Loucy (cell line): ENCODE data around the gene USP2.
"Not testable (repeated sequence)": the region's sequence is repeated elsewhere in the genome, so short reads cannot be mapped to it uniquely, and the experiment has no call there.

Source experiments
- H2AFZ ChIP-seq: fragments of 200-600 bp; sonication (generic); 2 replicates; pipeline ENCODE4 v1.6.0; 2016; ENCODE audit warnings: antibody characterized with exemption, mild to moderate bottlenecking, low read length, moderate library complexity
- H3F3A ChIP-seq: fragments of 200-600 bp; 2 replicates; pipeline ENCODE4 v1.6.0; 2016; ENCODE audit warnings: antibody characterized with exemption, low read depth, mild to moderate bottlenecking
- H3K27me3 ChIP-seq: fragments of 200-600 bp; sonication (generic); 2 replicates; pipeline ENCODE4 v1.6.1; 2014; ENCODE audit warnings: low read length, mild to moderate bottlenecking; ENCODE audit not compliant: insufficient read depth, poor library complexity, severe bottlenecking
- H3K36me3 ChIP-seq: fragments of 200-600 bp; sonication (generic); 2 replicates; pipeline ENCODE4 v1.6.1; 2016; ENCODE audit warnings: low read length; ENCODE audit not compliant: insufficient read depth
- H3K4me1 ChIP-seq: fragments of 200-600 bp; sonication (generic); 2 replicates; pipeline ENCODE4 v1.5.1; 2014; ENCODE audit warnings: low read length, mild to moderate bottlenecking; ENCODE audit not compliant: insufficient read depth, poor library complexity, severe bottlenecking
- H3K4me2 ChIP-seq: fragments of 200-600 bp; sonication (generic); 2 replicates; pipeline ENCODE4 v1.6.0; 2014; ENCODE audit warnings: antibody characterized with exemption, low read length, low read depth, mild to moderate bottlenecking; ENCODE audit not compliant: poor library complexity, severe bottlenecking
- H3K4me3 ChIP-seq: fragments of 200-600 bp; sonication (generic); 2 replicates; pipeline ENCODE4 v1.5.1; 2014; ENCODE audit warnings: low read length, mild to moderate bottlenecking, mixed read lengths; ENCODE audit not compliant: poor library complexity, severe bottlenecking
- H3K79me2 ChIP-seq: fragments of 200-600 bp; sonication (generic); 2 replicates; pipeline ENCODE4 v1.6.1; 2014; ENCODE audit warnings: low read length; ENCODE audit not compliant: insufficient read depth
- H3K9ac ChIP-seq: fragments of 200-600 bp; sonication (generic); 2 replicates; pipeline ENCODE4 v1.6.0; 2014; ENCODE audit warnings: mild to moderate bottlenecking, low read depth, low read length, moderate library complexity; ENCODE audit not compliant: poor library complexity, severe bottlenecking
- H3K9me2 ChIP-seq: fragments of 200-600 bp; sonication (generic); replicated peaks from 2 replicates; pipeline ENCODE4 v1.6.1; 2016; ENCODE audit warnings: low read depth, low read length, mixed read lengths
- H3K9me3 ChIP-seq: fragments of 200-600 bp; sonication (generic); 2 replicates; pipeline ENCODE4 v1.6.1; 2014; ENCODE audit warnings: mild to moderate bottlenecking, antibody characterized with exemption, low read length, low read depth; ENCODE audit not compliant: insufficient read depth
- H4K20me1 ChIP-seq: fragments of 200-600 bp; sonication (generic); 2 replicates; pipeline ENCODE4 v1.6.0; 2014; ENCODE audit warnings: antibody characterized with exemption, low read length, mild to moderate bottlenecking; ENCODE audit not compliant: insufficient read depth, poor library complexity, severe bottlenecking
- CTCF ChIP-seq: fragments of 200-600 bp; sonication (generic); conservative IDR thresholded peaks from 2 replicates; pipeline ENCODE4 v1.5.1; 2014; ENCODE audit warnings: mild to moderate bottlenecking, antibody characterized with exemption, low read length
- EZH2phosphoT487 ChIP-seq: fragments of 200-600 bp; IDR thresholded peaks from 2 replicates; pipeline ENCODE4 v1.6.1; 2018; ENCODE audit warnings: antibody characterized with exemption, mild to moderate bottlenecking, moderate library complexity, borderline replicate concordance

USP2 gene

GRCh38 chr11:119409731-119410130 is 28.2 kb upstream of the USP2 start:
- H3K9me3 ChIP-seq, result no peaks in the 10 kb centered on the region

GRCh38 chr11:119406005-119406404 is 24.5 kb upstream of the USP2 start:
- no peaks in the 10 kb centered on the region for H3K79me2 ChIP-seq
- no peaks in the 10 kb centered on the region for H3K9me2 ChIP-seq
- H4K20me1 ChIP-seq, result no peaks in the 10 kb centered on the region
- no peak overlapping the region for H2AFZ ChIP-seq
- H3K9me3 ChIP-seq, result no peaks in the 10 kb centered on the region
- no peak overlapping the region for H3K4me2 ChIP-seq
- H3K36me3 ChIP-seq, result no peaks in the 10 kb centered on the region
- no peak for TF ChIP-seq CTCF
- TF ChIP-seq EZH2phosphoT487, result no peak
- H3K27me3 ChIP-seq, result peaks cover 4% of the 10 kb centered on the region
- no peak overlapping the region for H3K9ac ChIP-seq
- H3K4me3 ChIP-seq, result no peak overlapping the region
- no peaks in the 10 kb centered on the region for H3K4me1 ChIP-seq
- H3F3A ChIP-seq, result no peaks in the 10 kb centered on the region

More at GRCh38 chr11:119409731-119410130, 28.2 kb upstream of the USP2 start:
- H2AFZ ChIP-seq, result no peak overlapping the region
- no peak overlapping the region for H3K9ac ChIP-seq
- no peaks in the 10 kb centered on the region for H3K79me2 ChIP-seq
- no peaks in the 10 kb centered on the region for H3K9me2 ChIP-seq
- H4K20me1 ChIP-seq, result no peaks in the 10 kb centered on the region
- H3K27me3 ChIP-seq, result no peaks in the 10 kb centered on the region
- no peaks in the 10 kb centered on the region for H3K36me3 ChIP-seq
- TF ChIP-seq EZH2phosphoT487 (no peak), CTCF (no peak)
- no peak overlapping the region for H3K4me2 ChIP-seq
- H3K4me3 ChIP-seq, result no peak overlapping the region
- H3F3A ChIP-seq, result no peaks in the 10 kb centered on the region
- no peaks in the 10 kb centered on the region for H3K4me1 ChIP-seq

- not testable (repeated sequence) for H3K27me3 ChIP-seq, H2AFZ ChIP-seq, H3K9me3 ChIP-seq, H3K9ac ChIP-seq, H3K9me2 ChIP-seq, H3K79me2 ChIP-seq, H4K20me1 ChIP-seq, H3K36me3 ChIP-seq, H3K4me3 ChIP-seq, H3F3A ChIP-seq, H3K4me1 ChIP-seq, H3K4me2 ChIP-seq
Measured at GRCh38 chr11:119405448-119405847, 24.0 kb upstream of the USP2 start.

- Histone ChIP-seq H3K27me3 (peaks cover 5% of the 10 kb centered on the region), H3K9me3 (no peaks in the 10 kb centered on the region), H3K4me1 (no peaks in the 10 kb centered on the region), H3F3A (no peaks in the 10 kb centered on the region), H2AFZ (no peak overlapping the region), H3K4me2 (no peak overlapping the region), H3K36me3 (no peaks in the 10 kb centered on the region), H3K9ac (no peak overlapping the region), H3K9me2 (no peaks in the 10 kb centered on the region), H4K20me1 (no peaks in the 10 kb centered on the region), H3K79me2 (no peaks in the 10 kb centered on the region), H3K4me3 (no peak overlapping the region)
- TF ChIP-seq CTCF (no peak), EZH2phosphoT487 (no peak)
Measured at GRCh38 chr11:119404872-119405271, 23.4 kb upstream of the USP2 start.
